Type B pancreatic cell (in vitro differentiated cells): ENCODE measurements around the gene INTS2. TPM values are rescaled to one million over a fixed set of nuclear protein-coding genes. Genes with fewer than 3 reads are reported as not detected.

ENCODE experiments used
- DNase-seq: peaks from one replicate; pipeline ENCODE4 v3.0.0; 2021; ENCODE audit warnings: mixed read lengths; ENCODE audit not compliant: unreplicated experiment; ENCODE audit errors: extremely low spot score
- H3K27ac Mint-ChIP-seq: 2 replicates; pipeline ENCODE4 v1.8.0; 2021; ENCODE audit warnings: mild to moderate bottlenecking, mixed read lengths
- H3K27me3 Mint-ChIP-seq: 2 replicates; pipeline ENCODE4 v1.8.0; 2021; ENCODE audit warnings: mixed read lengths
- H3K36me3 Mint-ChIP-seq: 2 replicates; pipeline ENCODE4 v1.8.0; 2021; ENCODE audit warnings: mixed read lengths
- H3K4me1 Mint-ChIP-seq: one replicate; pipeline ENCODE4 v1.8.0; 2021; ENCODE audit warnings: mixed read lengths; ENCODE audit not compliant: unreplicated experiment
- H3K4me3 Mint-ChIP-seq: 2 replicates; pipeline ENCODE4 v1.8.0; 2021; ENCODE audit warnings: mild to moderate bottlenecking, mixed read lengths
- H3K9me3 Mint-ChIP-seq: 2 replicates; pipeline ENCODE4 v1.8.0; 2021; ENCODE audit warnings: mixed read lengths
- CTCF ChIP-seq: fragments of 200-600 bp; sonication (generic); conservative IDR thresholded peaks from 2 replicates; pipeline ENCODE4 v1.5.0; 2021; ENCODE audit warnings: antibody characterized with exemption, mild to moderate bottlenecking
- total RNA-seq: library from RNA; stranded (reverse); gene quantifications from 2 replicates; pipeline ENCODE4 v1.2.1, GENCODE V29; 2021; ENCODE audit warnings: low replicate concordance

The INTS2 gene
- total RNA-seq, 1 donor from 2014 or later, result 18.2 TPM

GRCh38 chr17:61908292-61909037 is 19.3 kb downstream of the INTS2 start:
- H3K27me3 Mint-ChIP-seq, result no peaks in the 10 kb centered on the region
- no peak for DNase-seq
- TF ChIP-seq CTCF, result no peak

GRCh38 chr17:61907361-61907760 is 20.4 kb downstream of the INTS2 start:
- H3K36me3 Mint-ChIP-seq, result peaks cover 18% of the 10 kb centered on the region
- no peak overlapping the region for H3K4me3 Mint-ChIP-seq
- no peak for TF ChIP-seq CTCF
- no peaks in the 10 kb centered on the region for H3K4me1 Mint-ChIP-seq
- no peak overlapping the region for H3K27ac Mint-ChIP-seq
- DNase-seq, result no peak
- no peaks in the 10 kb centered on the region for H3K27me3 Mint-ChIP-seq
- no peaks in the 10 kb centered on the region for H3K9me3 Mint-ChIP-seq

More at GRCh38 chr17:61908292-61909037, 19.3 kb downstream of the INTS2 start:
- no peaks in the 10 kb centered on the region for H3K9me3 Mint-ChIP-seq
- no peak overlapping the region for H3K4me3 Mint-ChIP-seq
- no peaks in the 10 kb centered on the region for H3K4me1 Mint-ChIP-seq
- peaks cover 18% of the 10 kb centered on the region for H3K36me3 Mint-ChIP-seq
- H3K27ac Mint-ChIP-seq, result no peak overlapping the region

- TF ChIP-seq CTCF, result no peak
- DNase-seq, result no peak
- peaks cover 15% of the 10 kb centered on the region for H3K36me3 Mint-ChIP-seq
- no peak overlapping the region for H3K4me3 Mint-ChIP-seq
- H3K27me3 Mint-ChIP-seq, result no peaks in the 10 kb centered on the region
- H3K9me3 Mint-ChIP-seq, result no peaks in the 10 kb centered on the region
- H3K4me1 Mint-ChIP-seq, result no peaks in the 10 kb centered on the region
- H3K27ac Mint-ChIP-seq, result no peak overlapping the region
These were observed 23.6 kb downstream of the INTS2 start for GRCh38 chr17:61904094-61904710.

GRCh38 chr17:61903251-61903650 is 24.5 kb downstream of the INTS2 start:
- no peaks in the 10 kb centered on the region for H3K4me1 Mint-ChIP-seq
- H3K4me3 Mint-ChIP-seq, result no peak overlapping the region
- H3K27ac Mint-ChIP-seq, result no peak overlapping the region
- no peaks in the 10 kb centered on the region for H3K27me3 Mint-ChIP-seq
- no peak for TF ChIP-seq CTCF
- DNase-seq, result no peak
- H3K9me3 Mint-ChIP-seq, result no peaks in the 10 kb centered on the region
- H3K36me3 Mint-ChIP-seq, result peaks cover 15% of the 10 kb centered on the region

GRCh38 chr17:61897548-61898180 is 30.1 kb downstream of the INTS2 start:
- Mint-ChIP-seq H3K9me3 (no peaks in the 10 kb centered on the region), H3K4me3 (no peak overlapping the region), H3K4me1 (no peaks in the 10 kb centered on the region), H3K27ac (no peak overlapping the region), H3K36me3 (peaks cover 15% of the 10 kb centered on the region), H3K27me3 (no peaks in the 10 kb centered on the region)
- no peak for DNase-seq
- no peak for TF ChIP-seq CTCF
